IMR-90 (cell line): ENCODE measurements around the gene NCAM1. TPM values are rescaled to one million over a fixed set of nuclear protein-coding genes. Genes with fewer than 3 reads are reported as not detected.

Experiments used
- ATAC-seq: fragments of 200-7000 bp; cut with Tn5 transposase; 2 replicates; pipeline ENCODE4 v1.9.1; 2020; ENCODE audit warnings: low read depth, mild to moderate bottlenecking, moderate library complexity
- BruUV-seq: library from RNA; stranded (reverse); fragments of 400-500 nt; replicated peaks from 2 replicates; lab custom pipeline; 2021; lab: Mats Ljungman, UMichigan
- CTCF ChIA-PET: fragments of 300-600 bp; formaldehyde crosslinking; extraction: SDS; loops from one replicate; lab custom pipeline; 2021; ENCODE audit warnings: antibody characterized with exemption; lab: Yijun Ruan, JAX
- POLR2A ChIA-PET: fragments of 300-600 bp; sonication (Branson Sonifier 250); formaldehyde crosslinking; loops from one replicate; lab custom pipeline; 2022; ENCODE audit warnings: antibody characterized with exemption; ENCODE audit not compliant: unreplicated experiment; lab: Charles Lee
- DNase-seq: peaks from one replicate; pipeline ENCODE4 v3.0.0; 2013
- H2AFZ ChIP-seq: replicated peaks from 2 replicates; pipeline ENCODE3; 2013; ENCODE audit warnings: low read length, mild to moderate bottlenecking; ENCODE audit not compliant: poor library complexity
- H2AK5ac ChIP-seq: 2 replicates; pipeline ENCODE4 v1.6.1; 2013; ENCODE audit warnings: low read depth, low read length, inconsistent platforms
- H2AK9ac ChIP-seq: replicated peaks from 2 replicates; pipeline ENCODE3; 2013; ENCODE audit warnings: mild to moderate bottlenecking, low read depth, low read length, moderate library complexity; ENCODE audit not compliant: poor library complexity
- H2BK120ac ChIP-seq: 2 replicates; pipeline ENCODE4 v1.6.1; 2013; ENCODE audit warnings: low read depth, low read length, inconsistent platforms
- H2BK15ac ChIP-seq: 3 replicates; pipeline ENCODE4 v1.6.1; 2013; ENCODE audit warnings: low read depth, low read length, inconsistent platforms
- H2BK20ac ChIP-seq: 2 replicates; pipeline ENCODE4 v1.6.1; 2013; ENCODE audit warnings: low read depth, mild to moderate bottlenecking, inconsistent platforms, low read length, moderate library complexity
- H2BK5ac ChIP-seq: 2 replicates; pipeline ENCODE4 v1.6.1; 2013; ENCODE audit warnings: mild to moderate bottlenecking, low read depth, low read length, inconsistent platforms; ENCODE audit not compliant: poor library complexity, severe bottlenecking
- H3K14ac ChIP-seq: replicated peaks from 2 replicates; pipeline ENCODE4 v1.6.1; 2013; ENCODE audit warnings: low read depth, low read length, inconsistent platforms
- H3K18ac ChIP-seq: 2 replicates; pipeline ENCODE4 v1.6.1; 2013; ENCODE audit warnings: low read depth, low read length, control low read depth
- H3K23ac ChIP-seq: 2 replicates; pipeline ENCODE4 v1.6.1; 2013; ENCODE audit warnings: low read depth, low read length, inconsistent platforms
- H3K27ac ChIP-seq: 2 replicates; pipeline ENCODE4 v1.5.1; 2013; ENCODE audit warnings: mild to moderate bottlenecking, control low read depth, low read length; ENCODE audit not compliant: insufficient read depth
- H3K27me3 ChIP-seq: 2 replicates; pipeline ENCODE4 v1.6.1; 2013; ENCODE audit warnings: low read length; ENCODE audit not compliant: control insufficient read depth, insufficient read depth
- H3K36me3 ChIP-seq: 2 replicates; pipeline ENCODE4 v1.6.1; 2013; ENCODE audit warnings: low read length, mixed read lengths; ENCODE audit not compliant: control insufficient read depth, insufficient read depth
- H3K4ac ChIP-seq: 2 replicates; pipeline ENCODE4 v1.6.1; 2013; ENCODE audit warnings: low read depth, low read length, inconsistent platforms
- H3K4me1 ChIP-seq: 2 replicates; pipeline ENCODE4 v1.6.1; 2013; ENCODE audit warnings: low read length, mixed read lengths; ENCODE audit not compliant: control insufficient read depth, insufficient read depth
- H3K4me2 ChIP-seq: 2 replicates; pipeline ENCODE4 v1.6.1; 2013; ENCODE audit warnings: low read depth, mild to moderate bottlenecking, control low read depth, low read length, moderate library complexity
- H3K4me3 ChIP-seq: 2 replicates; pipeline ENCODE4 v1.5.1; 2013; ENCODE audit warnings: low read depth, mild to moderate bottlenecking, control low read depth, low read length, moderate library complexity; ENCODE audit not compliant: insufficient read depth
- H3K56ac ChIP-seq: 2 replicates; pipeline ENCODE4 v1.6.1; 2013; ENCODE audit warnings: low read length, inconsistent platforms; ENCODE audit not compliant: insufficient read depth; ENCODE audit errors: extremely low read depth
- H3K79me1 ChIP-seq, 2 experiments: 2 replicates each; pipeline ENCODE4 v1.6.1; 2013; ENCODE audit warnings: low read length in 2 of 2, inconsistent platforms in 1 of 2, low read depth in 1 of 2
- H3K9ac ChIP-seq: 2 replicates; pipeline ENCODE4 v1.6.1; 2013; ENCODE audit warnings: low read depth, low read length, control low read depth
- H3K9me1 ChIP-seq: 2 replicates; pipeline ENCODE4 v1.6.1; 2013; ENCODE audit warnings: low read length, inconsistent platforms; ENCODE audit not compliant: insufficient read depth
- H3K9me3 ChIP-seq: 2 replicates; pipeline ENCODE4 v1.6.1; 2013; ENCODE audit warnings: low read length; ENCODE audit not compliant: control insufficient read depth, insufficient read depth
- H4K20me1 ChIP-seq: 2 replicates; pipeline ENCODE4 v1.6.1; 2013; ENCODE audit warnings: low read length, inconsistent platforms; ENCODE audit not compliant: insufficient read depth
- H4K5ac ChIP-seq: 2 replicates; pipeline ENCODE4 v1.6.1; 2013; ENCODE audit warnings: mild to moderate bottlenecking, low read depth, low read length, control low read depth
- H4K8ac ChIP-seq, 2 experiments: 2 replicates each; pipeline ENCODE4 v1.6.1; 2013; ENCODE audit warnings: low read depth in 2 of 2, low read length in 2 of 2, control low read depth in 1 of 2, inconsistent platforms in 1 of 2
- H4K91ac ChIP-seq: 2 replicates; pipeline ENCODE4 v1.6.1; 2013; ENCODE audit warnings: low read depth, low read length, inconsistent platforms; ENCODE audit not compliant: insufficient read depth
- CEBPB ChIP-seq: IDR thresholded peaks from 2 replicates; pipeline ENCODE4 v1.6.1; 2012; ENCODE audit warnings: low read depth, low read length, improper control_type of control experiment
- WGBS, 2 experiments: methylation state at CpG; one replicate each; pipeline versions ENCODE4 v1.1.5 to v1.1.7; 2013; ENCODE audit warnings: missing lambda C conversion rate in 2 of 2; ENCODE audit not compliant: insufficient read length in 1 of 2; ENCODE audit errors: extremely low coverage in 2 of 2; 5-methylcytosine and 5-hydroxymethylcytosine counted together
- dilution Hi-C: fragments of 300-500 bp; cut with HindIII; formaldehyde crosslinking; loops from one replicate; pipeline ENCODE4 v1.14.3; 2018; ENCODE audit warnings: low sequenced_read_pairs; ENCODE audit not compliant: unreplicated experiment
- in situ Hi-C: fragments of 300-500 bp; cut with MboI; formaldehyde crosslinking; loops from 3 replicates; pipeline ENCODE4 v1.14.3; 2019; ENCODE audit warnings: low sequenced_read_pairs, inconsistent platforms, mixed read lengths
- intact Hi-C: fragments of 100-400 bp; cut with micrococcal nuclease; formaldehyde crosslinking; loops from 2 replicates; pipeline ENCODE4 v1.10.0; 2022
- polyA plus RNA-seq, 3 experiments: library from polyadenylated mRNA; depleted of rRNA; stranded (reverse); fragments of >200 nt; gene quantifications; 2 replicates each; pipeline ENCODE4 v1.2.3, GENCODE V29; 2012; ENCODE audit warnings: low replicate concordance in 1 of 3
- total RNA-seq: library from RNA; depleted of rRNA; stranded (reverse); fragments of >200 nt; gene quantifications from 2 replicates; pipeline ENCODE4 v1.2.3, GENCODE V29; 2012
- TF ChIP-seq, protein P1 (sequence below): fragments of 150-350 bp; IDR thresholded peaks from 2 replicates; pipeline ENCODE4 v1.6.1; 2017; ENCODE audit warnings: mild to moderate bottlenecking, antibody characterized with exemption, low read length, low read depth

The NCAM1 gene
- total and polyA plus RNA-seq, 2 of the 4 experiments (the other 2 are of a cell fraction): 0.09 to 0.18 TPM

DNA sequence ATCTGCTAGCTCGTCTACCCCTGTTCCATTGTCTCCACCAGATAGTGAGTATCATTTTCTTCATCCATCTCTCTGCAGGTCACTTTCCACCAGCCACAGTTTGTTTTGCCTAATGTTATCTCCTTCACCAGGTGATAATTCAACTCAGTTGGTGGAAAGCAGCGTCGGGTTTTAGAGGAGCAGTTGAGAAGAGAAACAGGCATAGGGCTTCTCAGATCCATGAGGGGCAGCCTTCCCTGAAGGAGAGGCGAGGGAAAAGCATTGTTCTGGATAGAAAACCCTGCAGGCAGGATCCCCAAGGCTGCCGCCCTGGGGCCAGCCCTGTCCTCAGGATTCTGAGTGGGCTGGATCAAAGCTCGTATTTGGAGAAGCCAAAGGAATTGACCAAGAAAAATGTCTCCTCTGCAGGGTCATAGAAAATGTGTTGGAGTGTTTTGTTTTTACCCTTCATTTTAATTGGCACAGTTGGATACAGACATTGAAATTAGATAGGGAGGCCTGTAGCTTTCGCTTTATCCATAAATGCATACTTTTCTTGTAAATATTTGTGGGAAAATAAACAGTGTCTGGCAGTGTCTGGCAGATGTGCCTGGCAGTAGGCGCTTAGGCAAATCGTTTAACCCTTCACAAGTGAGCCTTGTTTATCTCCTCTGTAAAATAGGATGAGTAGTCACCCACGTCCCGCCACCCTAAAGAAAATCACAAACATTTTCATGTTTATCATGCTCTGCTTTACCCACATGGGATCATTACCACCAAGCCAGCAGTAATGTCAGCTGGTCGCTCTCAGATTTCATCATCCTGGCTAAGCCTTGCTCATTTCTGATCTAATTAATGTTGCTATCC is 279.8 kb downstream of the NCAM1 start:
- ChIA-PET CTCF (interaction anchor here (0.8 kb wide), 1 partner anchor 239 kb away, joined by 4 read pairs; no protein-coding TSS in a partner anchor), POLR2A (no interaction called here)
- Histone ChIP-seq H3K9me1 (peaks cover 4% of the 10 kb centered on the region; the same call in 1 of the 2 replicates), H3K27ac (no peak overlapping the region), H2BK120ac (no peak overlapping the region), H3K36me3 (no peaks in the 10 kb centered on the region), H3K18ac (no peak overlapping the region; the same call in 1 of the 2 replicates), H3K79me1 (no peaks in the 10 kb centered on the region), H4K91ac (no peak overlapping the region), H3K9ac (no peak overlapping the region), H3K4me1 (peaks cover 5% of the 10 kb centered on the region; the same call in 1 of the 2 replicates), H2BK5ac (no peak overlapping the region), H2AK5ac (no peak overlapping the region), H2AK9ac (no peak overlapping the region), H3K4ac (no peak overlapping the region), H4K20me1 (no peaks in the 10 kb centered on the region), H2AFZ (no peak overlapping the region), H3K56ac (no peak overlapping the region), H3K9me3 (no peaks in the 10 kb centered on the region), H3K14ac (no peak overlapping the region), H4K5ac (no peak overlapping the region), H3K4me2 (peak overlapping the region; percentile 28; the same call in 1 of the 2 replicates), H2BK15ac (no peak overlapping the region), H3K23ac (no peak overlapping the region), H3K27me3 (no peaks in the 10 kb centered on the region), H2BK20ac (no peak overlapping the region; the same call in 1 of the 2 replicates), H4K8ac (no peak overlapping the region), H3K4me3 (no peak overlapping the region)
- in situ Hi-C loops (no loop called here), intact Hi-C loops (no loop called here), dilution Hi-C loops (no loop called here)
- ATAC-seq: peak; percentile 60
- WGBS, 2 experiments: no CpG with 5 or more reads among the region's 12 CpGs
- TF ChIP-seq, protein P1, sequence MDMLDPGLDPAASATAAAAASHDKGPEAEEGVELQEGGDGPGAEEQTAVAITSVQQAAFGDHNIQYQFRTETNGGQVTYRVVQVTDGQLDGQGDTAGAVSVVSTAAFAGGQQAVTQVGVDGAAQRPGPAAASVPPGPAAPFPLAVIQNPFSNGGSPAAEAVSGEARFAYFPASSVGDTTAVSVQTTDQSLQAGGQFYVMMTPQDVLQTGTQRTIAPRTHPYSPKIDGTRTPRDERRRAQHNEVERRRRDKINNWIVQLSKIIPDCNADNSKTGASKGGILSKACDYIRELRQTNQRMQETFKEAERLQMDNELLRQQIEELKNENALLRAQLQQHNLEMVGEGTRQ: no peak
- peak; percentile 26; the same call in 1 of the 2 replicates for TF ChIP-seq CEBPB
- DNase-seq: peak; percentile 1
- BruUV-seq: no TSS peak
